Right hindlimb (tissue), 1 donor: ENCODE measurements around the gene FHIP1A.

ENCODE experiments used
- DNase-seq: peaks from one replicate; pipeline ENCODE4 v3.0.0-alpha.2; 2018

The FHIP1A gene

GRCh38 chr4:151418385-151418784 lies 9.4 kb downstream of the FHIP1A start:
- DNase-seq = no peak

GRCh38 chr4:151418856-151419255 lies 9.9 kb downstream of the FHIP1A start:
- no peak for DNase-seq

GRCh38 chr4:151420250-151420807 lies 11.4 kb downstream of the FHIP1A start:
- DNase-seq = no peak

- no peak for DNase-seq
These were observed 13.9 kb downstream of the FHIP1A start for GRCh38 chr4:151422854-151423253.

- DNase-seq = no peak
These were observed 17.5 kb downstream of the FHIP1A start for GRCh38 chr4:151426513-151426912.

GRCh38 chr4:151427266-151427665 lies 18.3 kb downstream of the FHIP1A start:
- no peak for DNase-seq

- no peak for DNase-seq
These were observed 19.4 kb downstream of the FHIP1A start for GRCh38 chr4:151428346-151428745.

GRCh38 chr4:151429957-151430570 lies 21.1 kb downstream of the FHIP1A start:
- DNase-seq = no peak

- no peak for DNase-seq
These were observed 21.9 kb downstream of the FHIP1A start for GRCh38 chr4:151430740-151431457.

GRCh38 chr4:151431728-151432127 lies 22.8 kb downstream of the FHIP1A start:
- no peak for DNase-seq

- no peak for DNase-seq
These were observed 23.7 kb downstream of the FHIP1A start for GRCh38 chr4:151432654-151433053.

GRCh38 chr4:151434183-151434860 lies 25.3 kb downstream of the FHIP1A start:
- no peak for DNase-seq

- DNase-seq = no peak
These were observed 27.1 kb downstream of the FHIP1A start for GRCh38 chr4:151436093-151436518.

- DNase-seq = no peak
These were observed 28.5 kb downstream of the FHIP1A start for GRCh38 chr4:151437505-151437904.

- no peak for DNase-seq
These were observed 29.2 kb downstream of the FHIP1A start for GRCh38 chr4:151438154-151438553.

- no peak for DNase-seq
These were observed 30.3 kb downstream of the FHIP1A start for GRCh38 chr4:151439320-151439719.

GRCh38 chr4:151442002-151442401 lies 33.0 kb downstream of the FHIP1A start:
- DNase-seq = no peak

- no peak for DNase-seq
These were observed 34.3 kb downstream of the FHIP1A start for GRCh38 chr4:151443247-151443646.

GRCh38 chr4:151443752-151444151 lies 34.8 kb downstream of the FHIP1A start:
- DNase-seq = no peak

GRCh38 chr4:151446208-151446607 lies 37.2 kb downstream of the FHIP1A start:
- DNase-seq = no peak

GRCh38 chr4:151454513-151454912 lies 45.5 kb downstream of the FHIP1A start:
- DNase-seq = no peak

GRCh38 chr4:151455212-151455611 lies 46.2 kb downstream of the FHIP1A start:
- no peak for DNase-seq

- DNase-seq = peak; percentile 45
These were observed 49.2 kb downstream of the FHIP1A start for GRCh38 chr4:151458148-151458547.
